ENCODE measurements around the gene ICA1. TPM values are rescaled to one million over a fixed set of nuclear protein-coding genes. Genes with fewer than 3 reads are reported as not detected.

The ICA1 gene
- total RNA-seq, 1 experiment from 2014 or later = 28.8 TPM

DNA sequence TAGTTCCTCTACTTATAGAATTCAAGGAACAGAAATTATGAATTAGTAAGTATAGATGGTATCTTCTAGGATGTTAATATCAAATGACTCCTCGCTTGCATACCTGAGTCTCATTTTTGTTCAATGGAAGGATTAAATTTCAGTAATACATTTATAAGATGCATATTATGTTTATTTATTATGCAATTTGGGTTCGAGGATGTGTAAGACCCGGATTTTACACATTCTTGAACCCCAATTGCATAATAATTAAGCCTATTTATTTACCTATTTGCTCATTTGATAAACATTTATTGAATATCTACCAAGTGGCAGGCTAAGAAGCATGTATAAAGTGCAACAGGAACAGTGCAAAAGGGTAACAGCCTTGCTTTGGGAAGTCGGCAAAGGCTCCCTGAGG lies 52.6 kb downstream of the ICA1 start:
- DNase-seq = no peak
- Histone ChIP-seq H2AK5ac (ENCODE audit: insufficient read length, low read length) (no peak overlapping the region), H3K4me2 (ENCODE audit: insufficient read depth, insufficient read length, low read length) (no peak overlapping the region), H3K23ac (ENCODE audit: insufficient read length, low read depth, low read length) (no peak overlapping the region), H3K27me3 (ENCODE audit: insufficient read depth, low read length) (no peaks in the 10 kb centered on the region), H3K9ac (ENCODE audit: extremely low read depth, insufficient read length, low read length) (no peak overlapping the region), H2BK15ac (ENCODE audit: low read depth, low read length) (no peak overlapping the region), H4K5ac (ENCODE audit: insufficient read length, low read depth, low read length) (no peak overlapping the region), H3K79me2 (ENCODE audit: insufficient read depth, low read length) (no peaks in the 10 kb centered on the region), H2BK120ac (ENCODE audit: low read depth, low read length, poor library complexity, severe bottlenecking) (no peak overlapping the region), H3K27ac (ENCODE audit: insufficient read length, low read depth, low read length) (no peak overlapping the region), H3T11ph (ENCODE audit: low read length) (no peak overlapping the region), H4K8ac (replicated peaks; ENCODE audit: insufficient read length, low read depth, low read length) (no peak overlapping the region), H3K4me1 (ENCODE audit: insufficient read depth, low read length) (peaks cover 11% of the 10 kb centered on the region; the same call in 1 of the 2 replicates), H2BK5ac (ENCODE audit: insufficient read length, low read length) (no peak overlapping the region), H4K20me1 (ENCODE audit: control insufficient read depth, insufficient read depth, insufficient read length) (no peaks in the 10 kb centered on the region), H2BK12ac (ENCODE audit: insufficient read length, low read depth, low read length) (no peak overlapping the region), H3K4ac (ENCODE audit: low read depth, low read length) (no peak overlapping the region), H3K18ac (ENCODE audit: insufficient read length, low read depth, low read length) (no peak overlapping the region), H3K23me2 (ENCODE audit: insufficient read length, low read depth, low read length, poor library complexity, severe bottlenecking) (no peaks in the 10 kb centered on the region), H2AFZ (ENCODE audit: low read length) (no peak overlapping the region), H3K56ac (ENCODE audit: insufficient read length, low read depth, low read length) (no peak overlapping the region), H3K79me1 (ENCODE audit: insufficient read depth, low read depth, low read length, poor library complexity, severe bottlenecking) (no peaks in the 10 kb centered on the region), H3K14ac (ENCODE audit: insufficient read depth, low read length) (no peak overlapping the region), H3K9me3 (ENCODE audit: control insufficient read depth, low read depth, low read length) (no peaks in the 10 kb centered on the region), H4K91ac (ENCODE audit: insufficient read length, low read depth, low read length) (no peak overlapping the region), H2BK20ac (ENCODE audit: low read depth, low read length, poor library complexity, severe bottlenecking) (no peak overlapping the region)
- no CpG with 5 or more reads among the region's 4 CpGs for WGBS (ENCODE audit: extremely low coverage, insufficient read length, low lambda C conversion rate)
- peak overlapping the region in 2 of 3 experiments; percentile 6 to 17; a peak in 1 of 7 replicates for H3K27ac Mint-ChIP-seq
- TF ChIP-seq, protein P1, sequence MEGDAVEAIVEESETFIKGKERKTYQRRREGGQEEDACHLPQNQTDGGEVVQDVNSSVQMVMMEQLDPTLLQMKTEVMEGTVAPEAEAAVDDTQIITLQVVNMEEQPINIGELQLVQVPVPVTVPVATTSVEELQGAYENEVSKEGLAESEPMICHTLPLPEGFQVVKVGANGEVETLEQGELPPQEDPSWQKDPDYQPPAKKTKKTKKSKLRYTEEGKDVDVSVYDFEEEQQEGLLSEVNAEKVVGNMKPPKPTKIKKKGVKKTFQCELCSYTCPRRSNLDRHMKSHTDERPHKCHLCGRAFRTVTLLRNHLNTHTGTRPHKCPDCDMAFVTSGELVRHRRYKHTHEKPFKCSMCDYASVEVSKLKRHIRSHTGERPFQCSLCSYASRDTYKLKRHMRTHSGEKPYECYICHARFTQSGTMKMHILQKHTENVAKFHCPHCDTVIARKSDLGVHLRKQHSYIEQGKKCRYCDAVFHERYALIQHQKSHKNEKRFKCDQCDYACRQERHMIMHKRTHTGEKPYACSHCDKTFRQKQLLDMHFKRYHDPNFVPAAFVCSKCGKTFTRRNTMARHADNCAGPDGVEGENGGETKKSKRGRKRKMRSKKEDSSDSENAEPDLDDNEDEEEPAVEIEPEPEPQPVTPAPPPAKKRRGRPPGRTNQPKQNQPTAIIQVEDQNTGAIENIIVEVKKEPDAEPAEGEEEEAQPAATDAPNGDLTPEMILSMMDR (conservative IDR thresholded peaks at IDR 0.05) = no peak
- peaks cover 50% of the 10 kb centered on the region in 2 experiments for H3K4me1 Mint-ChIP-seq
- H3K9me3 Mint-ChIP-seq = no peaks in the 10 kb centered on the region
- peaks cover 3 to 4% (median 4%) of the 10 kb centered on the region in 3 experiments; a peak in 4 of 7 replicates for H3K36me3 Mint-ChIP-seq (ENCODE audit: insufficient read depth in 1 of 3, low read depth in 3 of 3)
- no peaks in the 10 kb centered on the region for H3K27me3 Mint-ChIP-seq (ENCODE audit: low read depth)
- no peak overlapping the region for H3K4me3 Mint-ChIP-seq

Measured in H9 (cell line).